ENCODE results near the gene BBS9.

Gene BBS9

GRCh38 chr7:33531888-33532287, 402.5 kb downstream of the BBS9 start:
- FAIRE-seq (no peak), DNase-seq (ENCODE audit: insufficient read length, low spot score) (no peak)

DNA sequence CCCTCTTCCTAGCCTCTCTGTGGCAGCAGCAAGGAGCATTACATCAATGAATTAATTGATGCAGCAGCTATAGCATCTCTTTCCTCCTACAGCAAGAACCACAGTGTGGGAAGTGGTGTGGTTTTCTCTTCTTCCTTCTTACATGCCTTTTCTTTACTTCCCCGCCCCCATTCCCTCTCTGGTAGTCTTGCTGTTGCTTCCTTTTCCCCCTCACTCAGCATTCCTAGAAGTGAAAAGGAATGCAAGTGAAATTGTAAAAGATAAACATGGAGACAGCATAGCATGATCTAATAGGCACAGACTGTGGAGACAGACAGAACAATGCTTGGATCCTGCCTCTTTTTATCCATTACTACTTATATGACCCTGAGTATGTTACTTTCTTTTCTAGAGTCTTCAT, 405.5 kb downstream of the BBS9 start:
- no peak for DNase-seq (ENCODE audit: insufficient read length, low spot score)
- FAIRE-seq = no peak

DNA sequence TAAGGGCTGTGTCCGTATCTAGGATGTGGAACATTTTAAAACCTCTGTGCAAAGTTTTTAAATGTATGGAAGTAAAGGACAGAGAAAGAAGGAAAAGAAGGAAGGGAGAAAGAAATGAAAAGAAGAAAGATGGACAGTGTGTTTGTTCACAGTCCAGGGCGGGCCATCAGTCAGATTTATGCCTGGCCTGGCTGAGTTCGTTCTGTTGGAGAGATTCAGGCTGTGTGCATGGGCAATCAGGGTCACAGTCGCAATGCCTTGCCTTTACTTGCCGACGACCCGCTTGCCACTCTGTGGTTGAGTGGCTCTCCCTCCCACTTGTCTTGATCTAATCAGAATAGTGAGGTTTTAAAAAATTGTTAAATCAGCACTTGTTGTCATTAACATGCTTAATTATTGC, 406.6 kb downstream of the BBS9 start:
- DNase-seq (ENCODE audit: insufficient read length, low spot score) (no peak), FAIRE-seq (no peak)

DNA sequence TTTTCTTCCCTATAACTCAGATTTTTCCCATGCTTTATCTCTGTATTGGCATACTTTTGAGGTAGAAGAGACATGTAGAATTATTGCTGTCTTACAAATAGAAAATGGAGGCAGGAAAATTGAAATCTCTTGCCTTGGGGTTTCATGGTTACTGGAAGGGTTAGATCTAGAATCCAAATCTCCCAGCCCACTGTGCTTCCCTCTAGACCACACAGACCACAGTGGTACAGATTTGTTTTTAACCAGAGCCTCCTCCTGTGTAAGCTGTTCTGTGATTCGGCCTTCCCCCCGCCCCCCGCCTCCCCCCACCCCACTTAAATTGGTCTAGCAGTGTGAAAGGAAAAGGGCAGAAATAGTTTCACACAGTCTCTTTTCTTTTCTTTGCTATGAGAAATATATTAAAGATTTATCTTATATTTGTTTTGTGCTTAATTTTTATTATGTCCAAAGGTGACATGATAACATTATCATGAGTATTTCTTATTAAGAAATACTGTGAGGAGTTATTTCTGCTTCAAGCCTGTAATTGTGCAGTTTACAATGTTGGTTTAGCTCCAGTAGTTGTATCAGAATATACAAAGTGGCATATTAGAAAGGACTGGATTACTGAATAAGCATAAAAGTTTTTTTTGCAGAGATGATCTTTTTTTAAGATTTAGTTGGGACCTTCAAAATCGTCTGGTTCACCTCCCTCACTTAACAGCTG, 407.2 kb downstream of the BBS9 start:
- FAIRE-seq (no peak), DNase-seq (ENCODE audit: insufficient read length, low spot score) (no peak)

GRCh38 chr7:33537104-33537477, 407.7 kb downstream of the BBS9 start:
- DNase-seq (ENCODE audit: insufficient read length, low spot score) (no peak), FAIRE-seq (no peak)

DNA sequence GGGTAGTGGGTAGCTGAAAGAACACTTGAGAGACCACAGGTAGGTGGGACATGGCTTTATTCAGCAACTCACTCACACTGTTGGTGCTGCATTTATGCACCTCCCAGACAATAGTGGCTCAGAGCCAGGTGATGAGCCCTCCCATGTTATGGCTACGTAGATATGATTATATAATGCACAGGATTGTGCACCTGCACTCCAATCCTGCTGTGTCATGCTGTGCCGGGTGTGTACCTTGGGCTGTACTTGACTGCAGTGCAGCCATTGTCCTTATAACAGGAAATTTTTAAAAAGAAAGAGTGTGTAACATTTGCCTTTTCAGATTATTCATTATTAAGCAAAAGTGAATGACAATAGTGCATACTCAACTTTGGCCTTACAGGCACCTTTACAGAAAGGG, 409.8 kb downstream of the BBS9 start:
- FAIRE-seq (no peak), DNase-seq (ENCODE audit: insufficient read length, low spot score) (no peak)

DNA sequence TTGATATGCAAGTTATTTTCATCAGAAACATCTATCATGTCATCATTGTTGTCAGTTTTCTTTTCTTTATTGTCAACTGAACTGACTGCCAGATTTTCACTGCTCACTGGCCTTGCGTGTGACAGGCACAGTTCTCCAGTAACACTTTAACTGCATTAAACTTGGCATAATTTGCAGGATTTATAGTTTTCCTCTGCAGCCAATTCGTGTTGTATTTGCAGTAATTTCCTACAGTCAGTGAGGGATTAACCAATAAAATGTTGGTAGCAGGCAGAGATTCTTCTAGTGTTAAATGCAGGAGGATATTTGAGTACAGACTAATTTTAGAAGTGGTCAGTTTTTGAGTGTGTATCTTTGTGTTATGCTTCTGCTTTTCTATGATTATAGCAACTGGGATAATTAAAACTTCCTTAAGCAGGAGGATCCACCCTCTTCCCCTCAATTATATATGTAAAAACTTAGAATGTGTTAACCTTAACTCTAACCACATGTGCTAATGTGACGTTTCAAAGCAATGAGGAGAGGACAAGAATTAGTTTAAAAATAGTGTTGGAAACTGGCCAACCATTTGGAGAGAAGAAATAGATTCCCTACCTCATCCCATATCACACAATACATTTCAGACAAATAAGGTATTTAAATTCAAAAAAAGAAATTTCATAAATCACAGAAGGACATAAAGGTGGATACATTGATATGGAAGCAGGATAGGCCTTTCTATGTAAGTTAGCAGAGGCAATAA, 410.5 kb downstream of the BBS9 start:
- DNase-seq (ENCODE audit: insufficient read length, low spot score) = no peak
- no peak for FAIRE-seq

GRCh38 chr7:33547880-33548279, 418.5 kb downstream of the BBS9 start:
- no peak for FAIRE-seq
- no peak for DNase-seq (ENCODE audit: insufficient read length, low spot score)

GRCh38 chr7:33550363-33550762, 421.0 kb downstream of the BBS9 start:
- FAIRE-seq = no peak
- no peak for DNase-seq (ENCODE audit: insufficient read length, low spot score)

- no peak for DNase-seq (ENCODE audit: insufficient read length, low spot score)
- no peak for FAIRE-seq
Observed at GRCh38 chr7:33550979-33551378, 421.6 kb downstream of the BBS9 start.

GRCh38 chr7:33554046-33554445, 424.7 kb downstream of the BBS9 start:
- FAIRE-seq (no peak), DNase-seq (ENCODE audit: insufficient read length, low spot score) (no peak)

- no peak for DNase-seq (ENCODE audit: insufficient read length, low spot score)
Observed at GRCh38 chr7:33554576-33554975, 425.2 kb downstream of the BBS9 start.

GRCh38 chr7:33556472-33556871, 427.1 kb downstream of the BBS9 start:
- no peak for FAIRE-seq
- no peak for DNase-seq (ENCODE audit: insufficient read length, low spot score)

More at GRCh38 chr7:33554576-33554975, 425.2 kb downstream of the BBS9 start:
- no peak for FAIRE-seq

DNA sequence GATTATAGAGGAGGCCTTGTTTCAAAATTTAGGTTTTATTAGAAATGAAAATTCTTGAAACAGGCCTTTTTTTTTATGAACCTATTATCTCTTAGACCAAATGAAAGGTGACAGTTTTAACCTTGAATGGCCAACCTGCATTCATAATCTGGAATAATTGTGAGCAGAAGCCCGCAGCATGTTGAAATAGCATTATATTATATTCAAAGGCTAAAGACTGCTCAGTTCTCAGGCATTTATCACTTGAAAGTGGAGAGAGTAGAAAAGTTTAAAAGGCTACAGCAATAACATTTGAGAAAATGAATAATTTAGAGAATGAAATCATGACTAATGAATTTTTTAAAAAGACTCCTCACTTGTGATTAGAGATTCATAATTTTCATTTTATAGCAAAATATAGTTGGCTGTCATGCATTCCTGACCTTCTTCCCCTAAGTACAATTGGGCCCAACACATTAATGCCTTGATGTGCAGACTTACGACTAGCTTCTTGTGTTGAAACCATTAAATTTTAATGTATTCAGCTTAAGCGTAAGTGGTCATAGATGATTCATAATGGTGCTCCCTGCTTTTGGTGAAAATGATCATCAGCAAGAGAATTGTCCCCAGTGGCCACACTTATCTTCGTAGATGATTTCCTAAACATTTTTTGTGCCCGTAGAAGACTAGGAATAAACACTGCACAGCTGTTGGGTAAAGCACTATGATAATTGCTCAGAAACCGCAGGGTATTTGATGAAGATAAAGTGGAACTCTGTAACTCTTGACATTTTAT, 429.4 kb downstream of the BBS9 start:
- FAIRE-seq = no peak
- no peak for DNase-seq (ENCODE audit: insufficient read length, low spot score)

DNA sequence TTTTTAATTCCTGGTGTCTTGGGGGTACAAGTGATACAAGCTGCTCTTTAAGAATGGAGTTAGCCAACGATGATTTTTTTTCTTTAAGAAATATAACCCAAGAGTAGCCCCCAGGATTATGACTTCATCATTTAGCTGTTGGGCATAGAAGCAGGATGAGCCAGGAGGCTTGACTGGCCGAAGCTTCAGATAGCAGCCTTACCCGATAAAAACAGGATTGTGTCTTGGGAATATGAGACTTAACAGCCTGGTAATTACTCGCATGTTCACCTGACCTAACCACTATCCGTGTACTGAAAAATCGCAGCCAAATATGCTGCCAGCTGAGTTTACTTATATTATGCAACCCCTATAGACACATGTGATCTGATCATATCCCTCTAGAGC, 430.0 kb downstream of the BBS9 start:
- DNase-seq (ENCODE audit: insufficient read length, low spot score) (no peak), FAIRE-seq (no peak)

- FAIRE-seq (no peak), DNase-seq (ENCODE audit: insufficient read length, low spot score) (no peak)
Observed at GRCh38 chr7:33562996-33563395, 433.6 kb downstream of the BBS9 start.

DNA sequence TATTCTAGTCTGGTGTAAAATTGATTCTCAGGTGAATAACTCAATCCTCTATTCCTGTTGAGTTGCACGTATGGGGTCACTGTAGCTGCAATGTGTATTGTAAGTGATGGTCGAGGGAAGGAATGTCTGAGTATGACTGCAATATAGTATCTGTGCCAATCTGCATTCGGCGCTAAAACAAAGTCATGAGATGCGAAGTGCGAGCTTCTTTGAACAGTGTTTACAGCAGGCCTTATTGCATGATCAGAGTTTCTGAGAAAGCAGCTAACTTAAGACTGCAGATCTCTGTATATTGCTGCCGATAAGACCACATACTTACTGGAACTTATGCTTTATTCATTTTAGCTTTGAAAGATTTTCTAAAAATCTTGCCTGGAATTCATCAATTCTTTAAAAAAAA, 434.3 kb downstream of the BBS9 start:
- FAIRE-seq (no peak), DNase-seq (ENCODE audit: insufficient read length, low spot score) (no peak)

- FAIRE-seq (no peak), DNase-seq (ENCODE audit: insufficient read length, low spot score) (no peak)
Observed at GRCh38 chr7:33578166-33578565, 448.8 kb downstream of the BBS9 start.

DNA sequence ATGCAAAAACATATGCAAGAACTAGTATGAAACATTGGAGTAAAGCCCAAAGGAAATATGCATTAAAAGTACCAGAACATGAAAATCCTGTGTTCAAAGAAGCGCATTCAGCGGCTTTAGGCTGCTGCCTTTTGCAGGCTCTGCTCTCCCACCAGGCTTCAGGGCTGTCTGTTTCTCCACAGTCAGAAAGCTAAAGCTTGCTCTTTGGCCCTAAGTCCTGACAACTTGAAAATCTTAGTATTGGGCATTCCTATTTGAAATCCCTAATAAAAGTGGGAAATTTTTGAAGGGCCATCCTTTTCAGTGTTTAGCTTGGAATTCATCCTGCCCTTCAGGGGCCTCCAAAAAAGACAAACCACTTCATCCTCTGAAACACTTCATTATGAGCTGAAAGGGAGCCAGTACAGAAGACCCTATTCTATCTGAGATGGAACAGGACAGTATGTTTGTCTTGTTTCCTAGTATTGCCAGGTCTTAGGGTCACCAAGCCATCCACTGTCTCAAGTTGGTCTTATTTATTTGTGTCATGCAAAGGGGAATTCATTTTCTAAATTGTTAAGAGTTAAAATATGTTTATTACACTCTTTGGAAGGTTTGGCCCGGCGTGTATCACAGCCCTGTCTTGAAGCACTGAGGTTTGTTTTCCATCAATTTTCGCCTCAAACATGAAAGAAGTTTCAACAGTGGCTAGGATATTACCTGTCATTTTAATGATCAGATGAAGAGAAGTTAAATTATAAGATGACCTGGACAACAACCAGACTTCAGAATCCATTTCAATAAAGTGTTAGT, 449.7 kb downstream of the BBS9 start:
- no peak for FAIRE-seq
- DNase-seq (ENCODE audit: insufficient read length, low spot score) = no peak

DNA sequence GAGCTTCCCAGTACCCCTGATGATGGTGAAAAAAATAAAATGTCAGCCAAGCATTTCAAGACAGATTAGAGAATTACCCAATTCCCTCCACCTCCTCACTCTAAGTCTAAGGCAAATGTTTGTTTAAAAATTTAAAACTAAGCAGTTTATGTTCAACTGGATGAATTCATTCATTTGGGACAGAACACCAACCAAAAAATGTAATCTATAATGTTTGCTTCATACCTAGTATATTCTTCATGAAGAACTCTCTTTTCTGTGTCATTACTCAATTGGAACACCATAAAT, 450.3 kb downstream of the BBS9 start:
- DNase-seq (ENCODE audit: insufficient read length, low spot score) (no peak), FAIRE-seq (no peak)

DNA sequence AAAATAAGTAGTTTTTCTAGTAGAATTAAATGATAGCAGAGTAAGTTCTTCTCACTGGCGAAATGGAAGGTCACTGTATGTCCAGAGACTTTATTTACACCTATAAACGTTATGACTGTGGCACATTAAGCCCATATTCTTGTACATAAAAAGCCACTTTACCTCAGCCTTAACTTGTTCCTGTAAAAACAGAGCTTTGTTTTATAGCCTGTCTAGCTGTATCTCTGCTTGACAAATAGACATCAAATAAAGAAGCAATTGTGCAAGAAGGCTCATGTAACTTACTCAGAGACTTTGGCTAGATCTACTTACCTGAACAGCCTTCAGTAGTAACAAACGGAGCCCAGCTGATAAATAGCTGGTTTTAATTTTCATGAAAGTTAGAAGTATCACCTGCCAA, 451.9 kb downstream of the BBS9 start:
- DNase-seq (ENCODE audit: insufficient read length, low spot score) = no peak
- no peak for FAIRE-seq
